Type B pancreatic cell (in vitro differentiated cells): ENCODE data around the gene WDR89. TPM values are rescaled to one million over a fixed set of nuclear protein-coding genes. Genes with fewer than 3 reads are reported as not detected.

Experiments used
- DNase-seq: peaks from one replicate; pipeline ENCODE4 v3.0.0; 2021; ENCODE audit warnings: mixed read lengths; ENCODE audit not compliant: unreplicated experiment; ENCODE audit errors: extremely low spot score
- H3K27ac Mint-ChIP-seq: 2 replicates; pipeline ENCODE4 v1.8.0; 2021; ENCODE audit warnings: mild to moderate bottlenecking, mixed read lengths
- H3K27me3 Mint-ChIP-seq: 2 replicates; pipeline ENCODE4 v1.8.0; 2021; ENCODE audit warnings: mixed read lengths
- H3K36me3 Mint-ChIP-seq: 2 replicates; pipeline ENCODE4 v1.8.0; 2021; ENCODE audit warnings: mixed read lengths
- H3K4me1 Mint-ChIP-seq: one replicate; pipeline ENCODE4 v1.8.0; 2021; ENCODE audit warnings: mixed read lengths; ENCODE audit not compliant: unreplicated experiment
- H3K4me3 Mint-ChIP-seq: 2 replicates; pipeline ENCODE4 v1.8.0; 2021; ENCODE audit warnings: mild to moderate bottlenecking, mixed read lengths
- H3K9me3 Mint-ChIP-seq: 2 replicates; pipeline ENCODE4 v1.8.0; 2021; ENCODE audit warnings: mixed read lengths
- total RNA-seq: library from RNA; stranded (reverse); gene quantifications from 2 replicates; pipeline ENCODE4 v1.2.1, GENCODE V29; 2021; ENCODE audit warnings: low replicate concordance
- TF ChIP-seq, protein P1 (sequence below): fragments of 200-600 bp; sonication (generic); conservative IDR thresholded peaks from 2 replicates; pipeline ENCODE4 v1.5.0; 2021; ENCODE audit warnings: antibody characterized with exemption, mild to moderate bottlenecking

Gene WDR89
- total RNA-seq, 1 donor from 2014 or later, result 17.1 TPM

GRCh38 chr14:63581491-63581890 is 60.2 kb downstream of the WDR89 start:
- Mint-ChIP-seq H3K27ac (peak overlapping the region; percentile 22), H3K9me3 (no peaks in the 10 kb centered on the region), H3K4me1 (no peaks in the 10 kb centered on the region), H3K27me3 (no peaks in the 10 kb centered on the region), H3K36me3 (no peaks in the 10 kb centered on the region), H3K4me3 (no peak overlapping the region)
- no peak for DNase-seq
- TF ChIP-seq, protein P1, sequence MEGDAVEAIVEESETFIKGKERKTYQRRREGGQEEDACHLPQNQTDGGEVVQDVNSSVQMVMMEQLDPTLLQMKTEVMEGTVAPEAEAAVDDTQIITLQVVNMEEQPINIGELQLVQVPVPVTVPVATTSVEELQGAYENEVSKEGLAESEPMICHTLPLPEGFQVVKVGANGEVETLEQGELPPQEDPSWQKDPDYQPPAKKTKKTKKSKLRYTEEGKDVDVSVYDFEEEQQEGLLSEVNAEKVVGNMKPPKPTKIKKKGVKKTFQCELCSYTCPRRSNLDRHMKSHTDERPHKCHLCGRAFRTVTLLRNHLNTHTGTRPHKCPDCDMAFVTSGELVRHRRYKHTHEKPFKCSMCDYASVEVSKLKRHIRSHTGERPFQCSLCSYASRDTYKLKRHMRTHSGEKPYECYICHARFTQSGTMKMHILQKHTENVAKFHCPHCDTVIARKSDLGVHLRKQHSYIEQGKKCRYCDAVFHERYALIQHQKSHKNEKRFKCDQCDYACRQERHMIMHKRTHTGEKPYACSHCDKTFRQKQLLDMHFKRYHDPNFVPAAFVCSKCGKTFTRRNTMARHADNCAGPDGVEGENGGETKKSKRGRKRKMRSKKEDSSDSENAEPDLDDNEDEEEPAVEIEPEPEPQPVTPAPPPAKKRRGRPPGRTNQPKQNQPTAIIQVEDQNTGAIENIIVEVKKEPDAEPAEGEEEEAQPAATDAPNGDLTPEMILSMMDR, result no peak

- Mint-ChIP-seq H3K36me3 (no peaks in the 10 kb centered on the region), H3K9me3 (no peaks in the 10 kb centered on the region), H3K27me3 (no peaks in the 10 kb centered on the region), H3K27ac (no peak overlapping the region), H3K4me1 (no peaks in the 10 kb centered on the region), H3K4me3 (no peak overlapping the region)
- TF ChIP-seq, protein P1, result no peak
- DNase-seq, result no peak
Observed at GRCh38 chr14:63578300-63578699, 63.4 kb downstream of the WDR89 start.

- no peaks in the 10 kb centered on the region for H3K36me3 Mint-ChIP-seq
- TF ChIP-seq, protein P1, result no peak
- no peaks in the 10 kb centered on the region for H3K27me3 Mint-ChIP-seq
- H3K27ac Mint-ChIP-seq, result no peak overlapping the region
- no peaks in the 10 kb centered on the region for H3K4me1 Mint-ChIP-seq
- no peak for DNase-seq
- H3K4me3 Mint-ChIP-seq, result no peak overlapping the region
- H3K9me3 Mint-ChIP-seq, result no peaks in the 10 kb centered on the region
Observed at GRCh38 chr14:63573581-63573980, 68.1 kb downstream of the WDR89 start.

GRCh38 chr14:63565448-63565847 is 76.2 kb downstream of the WDR89 start:
- DNase-seq, result no peak
- H3K4me3 Mint-ChIP-seq, result no peak overlapping the region
- no peak overlapping the region for H3K27ac Mint-ChIP-seq
- TF ChIP-seq, protein P1, result no peak
- no peaks in the 10 kb centered on the region for H3K4me1 Mint-ChIP-seq
- H3K36me3 Mint-ChIP-seq, result no peaks in the 10 kb centered on the region
- H3K27me3 Mint-ChIP-seq, result no peaks in the 10 kb centered on the region
- no peaks in the 10 kb centered on the region for H3K9me3 Mint-ChIP-seq

- H3K4me3 Mint-ChIP-seq, result no peak overlapping the region
- H3K9me3 Mint-ChIP-seq, result no peaks in the 10 kb centered on the region
- H3K36me3 Mint-ChIP-seq, result no peaks in the 10 kb centered on the region
- H3K27me3 Mint-ChIP-seq, result no peaks in the 10 kb centered on the region
- TF ChIP-seq, protein P1, result no peak
- DNase-seq, result no peak
- H3K27ac Mint-ChIP-seq, result no peak overlapping the region
- no peaks in the 10 kb centered on the region for H3K4me1 Mint-ChIP-seq
Observed at GRCh38 chr14:63564318-63564717, 77.4 kb downstream of the WDR89 start.
